ENCODE data around the gene SLC29A4. TPM values are rescaled to one million over a fixed set of nuclear protein-coding genes. Genes with fewer than 3 reads are reported as not detected.
"Not testable (repeated sequence)": the region's sequence is repeated elsewhere in the genome, so short reads cannot be mapped to it uniquely, and the experiment has no call there.

The SLC29A4 gene
- total RNA-seq, 1 donor from 2014 or later: 3.2 TPM

GRCh38 chr7:5320391-5320790 lies 37.6 kb downstream of the SLC29A4 start:
- DNase-seq (ENCODE audit: low spot score in 2 of 2): no peak
- H3K27me3 ChIP-seq: no peaks in the 10 kb centered on the region
- no peaks in the 10 kb centered on the region for H3K4me1 ChIP-seq
- intact Hi-C loops (cut with DNase I): no loop called here
- peaks cover 90 to 94% of the 10 kb centered on the region in 2 donors for H3K36me3 ChIP-seq
- TF ChIP-seq, protein P1, sequence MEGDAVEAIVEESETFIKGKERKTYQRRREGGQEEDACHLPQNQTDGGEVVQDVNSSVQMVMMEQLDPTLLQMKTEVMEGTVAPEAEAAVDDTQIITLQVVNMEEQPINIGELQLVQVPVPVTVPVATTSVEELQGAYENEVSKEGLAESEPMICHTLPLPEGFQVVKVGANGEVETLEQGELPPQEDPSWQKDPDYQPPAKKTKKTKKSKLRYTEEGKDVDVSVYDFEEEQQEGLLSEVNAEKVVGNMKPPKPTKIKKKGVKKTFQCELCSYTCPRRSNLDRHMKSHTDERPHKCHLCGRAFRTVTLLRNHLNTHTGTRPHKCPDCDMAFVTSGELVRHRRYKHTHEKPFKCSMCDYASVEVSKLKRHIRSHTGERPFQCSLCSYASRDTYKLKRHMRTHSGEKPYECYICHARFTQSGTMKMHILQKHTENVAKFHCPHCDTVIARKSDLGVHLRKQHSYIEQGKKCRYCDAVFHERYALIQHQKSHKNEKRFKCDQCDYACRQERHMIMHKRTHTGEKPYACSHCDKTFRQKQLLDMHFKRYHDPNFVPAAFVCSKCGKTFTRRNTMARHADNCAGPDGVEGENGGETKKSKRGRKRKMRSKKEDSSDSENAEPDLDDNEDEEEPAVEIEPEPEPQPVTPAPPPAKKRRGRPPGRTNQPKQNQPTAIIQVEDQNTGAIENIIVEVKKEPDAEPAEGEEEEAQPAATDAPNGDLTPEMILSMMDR (IDR thresholded peaks at IDR 0.05): no peak
- H3K4me3 ChIP-seq: no peak overlapping the region
- H3K27ac ChIP-seq: no peak overlapping the region
- peaks cover 9 to 13% of the 10 kb centered on the region in 2 donors for H3K9me3 ChIP-seq

GRCh38 chr7:5320802-5321396 lies 38.2 kb downstream of the SLC29A4 start:
- no peak overlapping the region for H3K27ac ChIP-seq
- DNase-seq (ENCODE audit: low spot score in 2 of 2): no peak
- H3K27me3 ChIP-seq: no peaks in the 10 kb centered on the region
- TF ChIP-seq, protein P1 (IDR thresholded peaks at IDR 0.05): no peak
- H3K4me3 ChIP-seq: no peak overlapping the region
- H3K36me3 ChIP-seq: peaks cover 89 to 94% of the 10 kb centered on the region in 2 donors
- intact Hi-C loops (cut with DNase I): no loop called here
- H3K9me3 ChIP-seq: peaks cover 9 to 13% of the 10 kb centered on the region in 2 donors
- H3K4me1 ChIP-seq: no peaks in the 10 kb centered on the region

DNA sequence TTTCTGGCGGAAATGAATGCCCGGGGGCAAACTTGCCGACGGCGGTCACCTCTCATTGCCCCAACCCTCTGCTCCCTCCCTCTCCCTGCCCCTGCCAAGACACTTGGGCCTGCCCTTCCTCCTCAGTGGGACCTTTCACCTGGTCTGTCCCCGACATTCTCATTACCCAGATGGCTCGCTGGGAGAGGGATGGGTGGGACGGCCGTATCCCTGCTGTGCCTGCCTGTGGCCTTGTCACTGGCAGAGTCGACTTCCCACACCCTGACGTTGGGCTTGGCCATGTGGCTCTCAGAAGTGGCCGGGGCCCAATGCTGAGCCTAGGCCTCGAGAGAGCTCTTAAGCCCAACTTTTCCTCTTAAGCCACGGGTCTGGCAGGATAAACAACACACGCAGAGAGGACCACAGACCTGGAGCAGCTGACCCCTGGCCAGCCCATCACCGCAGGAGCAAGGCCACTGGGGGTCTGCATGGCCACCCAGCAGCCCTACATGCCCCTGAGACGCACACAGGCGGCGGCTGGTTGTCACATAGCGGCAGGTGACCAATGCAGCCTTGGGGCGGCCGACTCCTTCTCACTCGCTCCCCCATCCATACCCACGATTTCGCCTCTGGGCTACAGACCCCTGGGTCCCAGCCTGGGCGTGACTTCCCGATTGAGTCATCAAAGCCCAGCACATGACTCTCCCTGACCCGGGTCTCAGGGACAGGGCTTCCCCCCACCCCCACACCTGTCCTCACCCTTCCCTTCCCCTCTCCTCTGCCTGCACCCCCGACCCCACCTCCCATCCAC lies 40.1 kb downstream of the SLC29A4 start:
- Histone ChIP-seq H3K9me3 (peaks cover 9 to 13% of the 10 kb centered on the region in 2 donors), H3K4me3 (no peak overlapping the region), H3K36me3 (peaks cover 85 to 95% of the 10 kb centered on the region in 2 donors), H3K4me1 (no peaks in the 10 kb centered on the region), H3K27me3 (no peaks in the 10 kb centered on the region), H3K27ac (no peak overlapping the region)
- intact Hi-C loops (cut with DNase I): no loop called here
- TF ChIP-seq, protein P1 (IDR thresholded peaks at IDR 0.05): no peak
- DNase-seq (ENCODE audit: low spot score in 2 of 2): no peak

GRCh38 chr7:5323800-5324781 lies 41.3 kb downstream of the SLC29A4 start:
- H3K9me3 ChIP-seq; intact Hi-C loops (cut with DNase I); H3K4me1 ChIP-seq; H3K27ac ChIP-seq; H3K27me3 ChIP-seq; H3K4me3 ChIP-seq; DNase-seq (ENCODE audit: low spot score in 2 of 2): not testable (repeated sequence)
- peaks cover 83 to 94% of the 10 kb centered on the region in 2 donors for H3K36me3 ChIP-seq

- TF ChIP-seq, protein P1 (IDR thresholded peaks at IDR 0.05): no peak
- no peak overlapping the region for H3K27ac ChIP-seq
- no peaks in the 10 kb centered on the region for H3K27me3 ChIP-seq
- H3K4me3 ChIP-seq: no peak overlapping the region
- no peak for DNase-seq (ENCODE audit: low spot score in 2 of 2)
- intact Hi-C loops (cut with DNase I): no loop called here
- H3K36me3 ChIP-seq: peaks cover 82 to 94% of the 10 kb centered on the region in 2 donors
- H3K4me1 ChIP-seq: no peaks in the 10 kb centered on the region
- H3K9me3 ChIP-seq: no peaks in the 10 kb centered on the region
Measured at GRCh38 chr7:5324961-5325360, 42.2 kb downstream of the SLC29A4 start.

All from ascending aorta (tissue), 2 donors.